ENCODE measurements around the gene ESYT3. TPM values are rescaled to one million over a fixed set of nuclear protein-coding genes. Genes with fewer than 3 reads are reported as not detected.

Gene ESYT3
- total and polyA plus RNA-seq, 9 of the 15 experiments (the other 6 are each of a cell fraction or from before 2014, with no cell fraction given) = not detected

- no TSS peak for BruUV-seq (replicated peaks)
- H2AFZ ChIP-seq (ENCODE audit: low read depth, low read length) = no peak overlapping the region
- H3K4me3 ChIP-seq = no peak overlapping the region
- POLR2A ChIA-PET = interaction anchor here (0.6 to 1.0 kb wide), 2 partner anchors 369 to 557 kb away, joined by 4 read pairs; no protein-coding TSS in a partner anchor
- no peaks in the 10 kb centered on the region for H3K36me3 ChIP-seq (ENCODE audit: control insufficient read depth, insufficient read depth, low read length)
- CTCF ChIA-PET (ENCODE audit: low intra/inter-chr PET ratio) = no interaction called here
- intact Hi-C loops (cut with micrococcal nuclease) = loop anchor here (10.0 kb wide), 1 partner anchor 50 kb away; no protein-coding TSS in a partner anchor
- FAIRE-seq (no peak), ATAC-seq (peak; percentile 56), DNase-seq (ENCODE audit: extremely low read depth in 1 of 4, low spot score in 3 of 4) (peak in 2 of 4 experiments; percentile 14 to 25)
- H3K27ac ChIP-seq (ENCODE audit: extremely low read depth, low read depth, low read length) = no peak overlapping the region
- H3K9me3 ChIP-seq (replicated peaks; ENCODE audit: control insufficient read depth, insufficient read depth, low read depth, low read length) = no peaks in the 10 kb centered on the region
- H4K20me1 ChIP-seq (replicated peaks; ENCODE audit: control insufficient read depth, insufficient read depth, low read length) = no peaks in the 10 kb centered on the region
- H3K9me1 ChIP-seq (ENCODE audit: control insufficient read depth, insufficient read depth, low read length) = no peaks in the 10 kb centered on the region
- no peak for TF ChIP-seq GTF2E2 (tag; IDR thresholded peaks at IDR 0.05)
- peak; percentile 40; the same call in 1 of the 2 replicates for TF ChIP-seq DPF2 (IDR thresholded peaks at IDR 0.05)
- TF ChIP-seq ZNF384 (IDR thresholded peaks at IDR 0.05; ENCODE audit: low read depth, low read length) = peak; percentile 87
- TF ChIP-seq SMARCA4 (IDR thresholded peaks at IDR 0.05) = 0 out of 2 replicates have a peak, but pooled peaks have one; percentile 27
- TF ChIP-seq NR2C2 (CRISPR knock-in tag; IDR thresholded peaks at IDR 0.05) = no peak
- peak; percentile 40; the same call in 1 of the 2 replicates for TF ChIP-seq NR2C2 (tag; IDR thresholded peaks at IDR 0.05)
- no peak for TF ChIP-seq NR1H2 (CRISPR knock-in tag; IDR thresholded peaks at IDR 0.05)
- TF ChIP-seq SMARCE1 (IDR thresholded peaks at IDR 0.05) = peak; percentile 42; the same call in 1 of the 2 replicates
- peak; percentile 63 for TF ChIP-seq FOSL1 (tag; conservative IDR thresholded peaks at IDR 0.05)
- peak; percentile 49; the same call in 1 of the 2 replicates for TF ChIP-seq ATF3 (IDR thresholded peaks at IDR 0.05)
- no peak for TF ChIP-seq ATF3 (CRISPR knock-in tag; conservative IDR thresholded peaks at IDR 0.05)
- TF ChIP-seq JUND (IDR thresholded peaks at IDR 0.05; ENCODE audit: borderline replicate concordance, low read depth, low read length) = peak; percentile 47; the same call in 1 of the 2 replicates
- TF ChIP-seq JUND (tag; IDR thresholded peaks at IDR 0.05; ENCODE audit: borderline replicate concordance, low read depth, low read length) = no peak
- no peaks in the 10 kb centered on the region for H3K79me2 ChIP-seq (ENCODE audit: control insufficient read depth, insufficient read depth, low read length)
- no peaks in the 10 kb centered on the region; a peak in 2 of 5 replicates for H3K4me1 ChIP-seq (replicated peaks in 1 of 2; ENCODE audit: control insufficient read depth in 2 of 2, insufficient read depth in 2 of 2, low read length in 2 of 2)
- in situ Hi-C loops (cut with MboI) = no loop called here
- H3K4me2 ChIP-seq (ENCODE audit: insufficient read depth, low read length) = no peak overlapping the region
- no peak overlapping the region for H3K9ac ChIP-seq (ENCODE audit: insufficient read depth in 1 of 2, low read depth in 2 of 2, low read length in 2 of 2)
- 14% methylated on average over 4 of the region's 5 CpGs for WGBS (ENCODE audit: insufficient coverage, low coverage, missing lambda C conversion rate)
- H3K27me3 ChIP-seq (ENCODE audit: control insufficient read depth in 2 of 2, insufficient read depth in 2 of 2, low read length in 2 of 2) = peaks cover 0 to 10% of the 10 kb centered on the region in 2 experiments; a peak in 1 of 5 replicates
These were observed 49.4 kb upstream of the ESYT3 start for GRCh38 chr3:138384976-138385375.

Measured in K562 (cell line).